ENCODE results near the gene DYNC2H1.
A peak's percentile ranks its signal among the peaks of the same experiment; 100 is the strongest.

DYNC2H1 gene

DNA sequence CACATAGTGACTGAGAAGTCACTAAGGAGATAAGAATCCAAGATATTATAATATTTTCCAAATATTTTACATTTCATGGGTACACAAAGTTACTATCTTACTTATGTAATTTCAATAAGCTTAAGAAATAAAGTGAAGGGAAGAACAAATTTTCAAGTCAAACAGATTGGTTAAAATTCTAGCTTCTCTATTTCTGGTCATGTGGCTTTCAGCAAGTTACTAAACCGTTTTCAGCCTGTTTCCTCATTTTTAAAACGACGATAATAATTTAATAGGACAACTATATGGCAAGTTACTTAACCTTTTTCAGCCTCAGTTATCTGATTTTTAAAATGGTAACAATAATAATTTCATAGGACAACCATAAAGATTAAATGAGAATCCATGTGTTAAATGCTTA lies 32.9 kb upstream of the DYNC2H1 start:
- TF ChIP-seq, protein P1, sequence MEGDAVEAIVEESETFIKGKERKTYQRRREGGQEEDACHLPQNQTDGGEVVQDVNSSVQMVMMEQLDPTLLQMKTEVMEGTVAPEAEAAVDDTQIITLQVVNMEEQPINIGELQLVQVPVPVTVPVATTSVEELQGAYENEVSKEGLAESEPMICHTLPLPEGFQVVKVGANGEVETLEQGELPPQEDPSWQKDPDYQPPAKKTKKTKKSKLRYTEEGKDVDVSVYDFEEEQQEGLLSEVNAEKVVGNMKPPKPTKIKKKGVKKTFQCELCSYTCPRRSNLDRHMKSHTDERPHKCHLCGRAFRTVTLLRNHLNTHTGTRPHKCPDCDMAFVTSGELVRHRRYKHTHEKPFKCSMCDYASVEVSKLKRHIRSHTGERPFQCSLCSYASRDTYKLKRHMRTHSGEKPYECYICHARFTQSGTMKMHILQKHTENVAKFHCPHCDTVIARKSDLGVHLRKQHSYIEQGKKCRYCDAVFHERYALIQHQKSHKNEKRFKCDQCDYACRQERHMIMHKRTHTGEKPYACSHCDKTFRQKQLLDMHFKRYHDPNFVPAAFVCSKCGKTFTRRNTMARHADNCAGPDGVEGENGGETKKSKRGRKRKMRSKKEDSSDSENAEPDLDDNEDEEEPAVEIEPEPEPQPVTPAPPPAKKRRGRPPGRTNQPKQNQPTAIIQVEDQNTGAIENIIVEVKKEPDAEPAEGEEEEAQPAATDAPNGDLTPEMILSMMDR (IDR thresholded peaks at IDR 0.05; ENCODE audit: borderline replicate concordance, insufficient read depth, low read depth, low read length): no peak
- H3K4me3 ChIP-seq (ENCODE audit: low read depth, low read length): no peak overlapping the region

DNA sequence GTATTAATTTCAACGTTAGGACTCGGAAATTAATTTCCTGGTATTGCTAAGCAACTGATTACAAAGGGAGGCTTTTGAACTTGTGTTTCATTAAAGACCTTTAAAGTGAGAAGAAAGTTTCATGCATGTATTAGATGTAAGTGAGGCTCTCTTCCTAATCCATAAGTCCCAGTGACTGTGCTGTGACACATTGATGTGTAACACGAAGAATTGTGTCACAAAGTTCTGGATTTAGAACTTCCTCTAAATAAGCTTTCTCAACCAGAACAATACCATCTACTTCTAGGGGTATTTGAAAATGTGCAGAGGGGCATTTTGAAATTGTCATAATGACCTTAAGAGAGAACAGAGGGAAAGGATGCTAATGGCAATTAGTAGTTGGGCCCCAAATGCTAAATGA lies 31.7 kb upstream of the DYNC2H1 start:
- H3K4me3 ChIP-seq (ENCODE audit: low read depth, low read length): no peak overlapping the region
- TF ChIP-seq, protein P1 (IDR thresholded peaks at IDR 0.05; ENCODE audit: borderline replicate concordance, insufficient read depth, low read depth, low read length): no peak

DNA sequence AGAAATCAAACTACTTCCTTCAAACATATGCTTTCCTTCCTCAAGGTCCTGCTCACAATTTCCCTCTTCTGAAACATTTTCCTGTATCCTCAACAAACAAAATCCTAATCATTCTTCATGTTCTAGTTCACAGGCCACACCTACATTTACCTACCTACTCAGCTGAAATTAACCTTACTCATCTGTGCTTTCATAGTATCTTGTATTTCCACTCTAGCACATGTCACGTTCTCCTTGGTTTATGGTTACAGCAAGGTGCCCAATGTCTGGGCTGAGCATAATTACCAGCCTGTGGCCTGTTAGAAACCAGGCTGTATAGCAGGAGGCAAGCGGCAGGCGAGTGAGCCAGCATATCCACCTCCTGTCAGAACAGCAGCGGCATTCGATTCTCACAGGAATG lies 30.5 kb upstream of the DYNC2H1 start:
- H3K4me3 ChIP-seq (ENCODE audit: low read depth, low read length): no peak overlapping the region
- TF ChIP-seq, protein P1 (IDR thresholded peaks at IDR 0.05; ENCODE audit: borderline replicate concordance, insufficient read depth, low read depth, low read length): no peak

DNA sequence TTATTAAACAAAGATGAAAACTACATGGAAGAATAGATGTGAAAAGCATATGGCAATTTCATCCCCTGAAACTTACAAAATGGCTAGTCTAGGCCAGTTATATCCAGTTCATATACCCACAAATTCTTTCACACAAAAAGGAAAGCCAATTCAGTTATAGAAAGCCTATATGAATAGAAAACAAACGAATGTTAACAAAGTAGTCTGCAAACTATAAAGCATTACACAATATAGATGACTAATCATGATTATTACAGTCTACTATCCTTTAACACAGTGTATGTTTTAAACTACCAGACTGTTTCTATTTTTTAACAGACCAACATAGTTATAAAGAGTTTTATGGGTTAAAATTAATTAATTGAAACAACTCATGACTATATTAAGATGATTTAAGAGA lies 29.4 kb upstream of the DYNC2H1 start:
- H3K4me3 ChIP-seq (ENCODE audit: low read depth, low read length): no peak overlapping the region
- TF ChIP-seq, protein P1 (IDR thresholded peaks at IDR 0.05; ENCODE audit: borderline replicate concordance, insufficient read depth, low read depth, low read length): no peak

DNA sequence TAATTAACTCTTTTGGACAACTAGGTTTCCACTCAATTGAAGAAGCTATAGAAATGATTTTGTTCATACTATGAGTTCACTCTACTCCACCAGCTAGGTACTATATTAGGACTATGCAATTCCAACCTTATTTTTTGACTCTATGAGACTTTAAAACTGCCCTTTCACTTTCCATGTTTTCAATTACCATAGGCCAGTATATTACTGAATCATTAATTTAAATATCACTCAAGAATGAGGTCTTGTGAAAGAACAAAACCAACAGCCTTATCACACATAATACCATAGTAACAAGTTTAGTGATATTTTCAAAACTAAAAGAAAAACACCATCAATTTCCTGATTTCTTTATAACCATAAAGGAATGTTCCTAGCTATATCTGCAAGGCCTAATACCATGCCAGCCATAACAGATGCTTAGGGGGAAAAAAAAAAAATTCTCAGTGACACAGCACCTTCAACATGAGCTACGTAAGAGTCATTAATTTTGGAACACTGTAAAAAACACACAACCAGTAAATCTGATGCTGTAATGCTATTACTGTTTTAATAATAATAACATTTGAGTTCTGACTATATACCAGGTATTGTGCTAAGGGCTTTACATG lies 23.4 kb upstream of the DYNC2H1 start:
- TF ChIP-seq, protein P1 (IDR thresholded peaks at IDR 0.05; ENCODE audit: borderline replicate concordance, insufficient read depth, low read depth, low read length): no peak

DNA sequence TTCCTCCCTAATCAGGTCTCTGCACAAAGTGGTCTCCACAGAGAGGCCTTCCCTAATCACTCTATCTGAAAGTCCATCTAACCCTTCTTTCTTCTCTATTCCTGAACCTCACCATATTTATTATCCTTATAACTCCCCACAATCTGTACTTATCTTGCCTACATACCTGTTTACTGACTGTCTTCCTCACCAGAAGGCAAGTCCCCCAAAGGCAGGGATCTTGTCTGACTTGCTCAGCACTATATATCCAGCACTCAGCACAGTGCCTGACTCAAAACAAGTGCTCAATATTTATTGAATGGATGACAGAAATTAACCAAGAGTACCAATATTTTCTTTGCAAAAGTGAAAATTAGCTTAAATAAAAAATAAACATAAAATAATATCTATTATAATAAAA lies 22.8 kb upstream of the DYNC2H1 start:
- TF ChIP-seq, protein P1 (IDR thresholded peaks at IDR 0.05; ENCODE audit: borderline replicate concordance, insufficient read depth, low read depth, low read length): no peak
- H3K4me3 ChIP-seq (ENCODE audit: low read depth, low read length): no peak overlapping the region

More for the DNA sequence above, 23.4 kb upstream of the DYNC2H1 start:
- H3K4me3 ChIP-seq (ENCODE audit: low read depth, low read length): no peak overlapping the region

DNA sequence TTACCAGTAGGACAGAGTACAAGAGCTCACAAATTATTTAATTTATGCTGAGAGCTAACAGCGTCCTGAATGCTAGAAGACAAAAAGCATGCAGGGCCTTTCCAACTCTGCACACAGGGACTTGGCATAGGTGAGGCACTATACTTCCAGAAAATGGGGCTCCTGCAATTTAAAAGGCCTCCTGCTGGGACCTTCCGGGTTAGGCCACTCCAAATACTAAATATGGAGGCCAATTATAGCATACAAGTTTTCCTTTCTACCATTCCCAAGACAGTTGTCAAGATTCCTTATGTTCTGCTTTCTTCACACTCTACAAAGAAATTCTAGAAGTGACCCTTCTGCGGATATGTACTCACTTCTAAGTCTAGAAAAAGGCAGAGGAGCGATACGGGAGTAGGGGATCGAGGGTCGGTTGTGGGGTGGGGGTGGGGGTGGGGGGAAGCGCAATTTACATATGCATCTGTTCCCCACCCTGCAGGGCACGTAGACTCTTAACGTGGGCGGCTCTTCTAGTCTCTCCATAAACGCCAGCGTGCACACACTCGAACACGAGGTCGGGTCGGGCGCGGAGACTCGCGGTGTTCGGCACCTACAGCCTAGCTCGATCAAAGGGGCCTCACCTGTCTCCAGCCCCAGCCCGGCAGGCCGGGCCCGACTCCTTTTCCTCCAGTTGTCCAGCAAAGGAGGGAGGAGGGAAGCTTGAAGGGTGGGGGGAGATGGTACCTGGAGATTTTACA lies 18.0 kb upstream of the DYNC2H1 start:
- H3K4me3 ChIP-seq (ENCODE audit: low read depth, low read length): peak overlapping the region; percentile 97
- TF ChIP-seq, protein P1 (IDR thresholded peaks at IDR 0.05; ENCODE audit: borderline replicate concordance, insufficient read depth, low read depth, low read length): no peak

Data from GM12875 (cell line).